T-helper 2 cell treated with Interferon-gamma antibody and Interleukin-4, amounts not matched to agents 100 ng/mL and 5 ng/mL, for 36 hours (primary cell): Measurements from ENCODE around the gene ERBB2. TPM values are rescaled to one million over a fixed set of nuclear protein-coding genes. Genes with fewer than 3 reads are reported as not detected.

Source experiments
- intact Hi-C: fragments of 100-400 bp; cut with micrococcal nuclease; formaldehyde crosslinking; loops from one replicate; pipeline ENCODE4 v1.15.1; 2023
- total RNA-seq: library from RNA; stranded (reverse); gene quantifications from 2 replicates; pipeline ENCODE4 v1.2.3, GENCODE V29; 2022

Gene ERBB2
- total RNA-seq, 1 donor from 2014 or later: 4.4 TPM

- intact Hi-C loops: no loop called here
These were observed 34.1 kb upstream of the ERBB2 start for GRCh38 chr17:39665642-39666224.

DNA sequence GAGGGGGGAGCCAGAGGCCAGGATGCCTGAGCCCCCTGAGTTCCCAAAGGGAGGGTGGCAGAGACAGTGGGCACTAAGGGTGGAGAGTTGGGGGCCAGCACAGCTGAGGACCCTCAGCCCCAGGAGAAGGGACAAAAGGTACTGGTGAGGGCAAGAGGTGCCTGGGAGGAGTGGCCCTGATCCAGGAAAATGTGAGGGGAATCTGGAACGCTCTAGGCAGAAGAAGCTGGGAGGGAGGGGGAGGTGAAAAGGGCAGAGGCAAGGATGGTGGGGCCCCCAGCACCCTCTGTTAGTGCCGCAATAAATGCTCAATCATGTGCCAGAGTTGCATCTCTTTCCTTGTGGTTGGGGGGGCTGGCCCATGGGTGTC, 33.6 kb upstream of the ERBB2 start:
- intact Hi-C loops: no loop called here

GRCh38 chr17:39666601-39667261, 33.1 kb upstream of the ERBB2 start:
- intact Hi-C loops: no loop called here

DNA sequence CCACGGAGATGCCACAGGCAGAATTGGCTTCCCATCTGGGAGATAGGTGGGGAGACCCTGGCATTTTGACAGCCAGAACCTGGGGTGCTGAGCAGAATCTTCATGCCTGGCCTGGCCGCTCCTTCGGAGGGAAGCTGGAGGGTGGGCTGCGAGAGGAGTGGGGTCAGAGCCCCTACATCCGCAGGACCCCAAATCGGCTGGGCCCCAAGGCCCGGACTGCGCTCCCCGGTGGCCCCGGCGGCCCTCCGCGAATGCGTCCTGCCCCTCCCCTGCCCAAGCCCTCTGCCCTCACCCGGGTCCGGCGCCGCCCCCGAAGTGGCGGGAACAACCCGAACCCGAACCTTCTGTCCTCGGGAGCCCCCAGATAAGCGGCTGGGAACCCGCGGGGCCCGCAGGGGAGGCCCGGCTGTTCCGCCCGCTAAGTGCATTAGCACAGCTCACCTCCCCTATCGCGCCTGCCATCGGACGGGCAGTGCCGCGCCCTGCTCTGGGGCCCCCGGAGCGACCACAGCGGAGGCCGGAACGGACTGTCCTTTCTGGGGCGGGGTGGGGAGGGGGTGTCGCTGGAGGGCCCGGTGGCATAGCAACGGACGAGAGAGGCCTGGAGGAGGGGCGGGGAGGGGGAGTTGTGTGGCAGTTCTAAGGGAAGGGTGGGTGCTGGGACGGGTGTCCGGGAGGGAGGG, 32.5 kb upstream of the ERBB2 start:
- intact Hi-C loops: no loop called here

DNA sequence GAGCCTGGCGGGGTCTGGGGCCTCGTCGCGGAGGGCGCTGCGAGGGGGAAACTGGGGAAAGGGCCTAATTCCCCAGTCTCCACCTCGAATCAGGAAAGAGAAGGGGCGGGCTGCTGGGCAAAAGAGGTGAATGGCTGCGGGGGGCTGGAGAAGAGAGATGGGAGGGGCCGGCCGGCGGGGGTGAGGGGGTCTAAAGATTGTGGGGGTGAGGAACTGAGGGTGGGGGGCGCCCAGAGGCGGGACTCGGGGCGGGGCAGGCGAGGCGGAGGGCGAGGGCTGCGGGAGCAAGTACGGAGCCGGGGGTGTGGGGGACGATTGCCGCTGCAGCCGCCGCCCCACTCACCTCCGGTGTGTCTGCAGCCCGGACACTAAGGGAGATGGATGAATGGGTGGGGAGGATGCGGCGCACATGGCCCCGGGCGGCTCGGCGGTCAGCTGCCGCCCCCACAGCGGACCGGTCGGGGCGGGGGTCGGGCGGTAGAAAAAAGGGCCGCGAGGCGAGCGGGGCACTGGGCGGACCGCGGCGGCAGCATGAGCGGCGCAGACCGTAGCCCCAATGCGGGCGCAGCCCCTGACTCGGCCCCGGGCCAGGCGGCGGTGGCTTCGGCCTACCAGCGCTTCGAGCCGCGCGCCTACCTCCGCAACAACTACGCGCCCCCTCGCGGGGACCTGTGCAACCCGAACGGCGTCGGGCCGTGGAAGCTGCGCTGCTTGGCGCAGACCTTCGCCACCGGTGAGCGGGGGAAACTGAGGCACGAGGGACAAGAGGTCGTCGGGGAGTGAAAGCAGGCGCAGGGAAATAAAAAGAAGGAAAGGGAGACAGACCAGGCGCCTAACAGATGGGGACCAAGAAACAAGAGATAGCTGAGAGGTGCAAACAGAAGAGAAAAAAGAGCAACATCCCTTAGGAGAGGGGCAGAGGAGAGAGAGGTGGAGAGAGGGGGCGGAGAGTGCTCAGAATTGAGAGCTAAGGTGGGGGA, 31.6 kb upstream of the ERBB2 start, which contains the start of gene PNMT:
Gene PNMT, plus strand, starts transcription at position 509 of the 980 bp plus-strand sequence. Its CDS starts 23 bp downstream, at position 532.
- intact Hi-C loops: no loop called here

- intact Hi-C loops: no loop called here
These were observed 29.7 kb upstream of the ERBB2 start for GRCh38 chr17:39669897-39670735.

DNA sequence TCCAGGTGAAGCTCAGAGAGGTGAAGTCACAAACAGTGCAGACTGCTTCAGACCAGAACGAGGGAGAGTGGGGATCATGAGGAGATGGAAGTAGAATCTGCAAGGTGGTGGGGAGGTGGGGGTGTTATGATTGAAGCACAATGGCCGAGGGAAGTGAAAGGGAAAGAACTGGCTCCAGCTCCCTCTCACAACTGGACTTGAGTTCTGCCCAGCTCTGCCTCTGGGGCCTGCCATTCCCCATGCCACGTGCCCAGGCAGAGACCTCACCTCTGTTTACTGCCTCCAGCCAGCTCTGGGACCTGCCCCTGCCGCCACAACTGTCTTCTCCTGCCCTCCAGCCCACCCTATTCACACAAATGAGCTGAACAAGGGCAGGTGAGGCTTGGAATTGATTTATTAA, 29.1 kb upstream of the ERBB2 start:
- intact Hi-C loops: no loop called here

DNA sequence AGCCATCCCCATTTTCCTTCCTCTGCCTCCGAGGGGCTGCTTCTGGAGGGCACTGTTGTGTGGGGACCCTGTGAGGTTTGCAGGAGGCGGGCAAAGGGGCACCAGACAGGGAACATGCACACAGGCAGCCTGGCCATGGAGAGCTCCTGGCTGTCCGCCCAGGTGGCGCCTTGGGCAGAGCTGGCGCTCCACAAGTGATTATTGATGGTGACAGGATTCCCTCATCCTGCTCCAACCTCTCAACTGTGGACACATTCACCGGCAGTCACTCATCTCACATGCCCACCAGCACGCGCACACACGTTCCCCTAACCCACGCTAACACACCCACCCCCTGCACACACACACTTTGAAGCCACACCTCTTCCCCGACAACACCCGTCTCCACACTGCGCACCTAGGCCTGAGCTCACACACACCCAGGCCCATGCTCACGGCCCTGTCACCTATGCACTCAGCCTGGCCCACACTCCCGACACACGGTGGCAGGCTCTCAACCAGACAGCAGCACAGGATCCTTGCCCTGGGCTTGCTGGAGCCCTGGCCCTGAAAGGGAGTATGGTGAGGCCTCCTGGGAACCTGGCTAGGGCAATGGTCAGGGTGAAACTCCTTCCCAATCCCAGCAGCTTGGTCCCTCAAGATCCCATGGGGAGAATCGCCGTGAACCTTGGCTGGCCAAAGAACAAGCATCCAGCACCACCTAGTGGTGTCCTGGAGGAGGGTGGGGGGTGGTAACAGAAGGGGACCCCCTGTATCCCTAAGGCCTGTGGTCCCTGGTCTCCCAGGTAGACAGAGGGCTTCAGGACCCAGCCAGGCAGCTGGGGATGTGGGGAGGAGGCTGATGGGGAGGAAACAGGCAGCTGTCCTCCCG, 28.0 kb upstream of the ERBB2 start:
- intact Hi-C loops: no loop called here

- intact Hi-C loops: no loop called here
These were observed 27.1 kb upstream of the ERBB2 start for GRCh38 chr17:39672522-39673334.

- intact Hi-C loops: no loop called here
These were observed 26.4 kb upstream of the ERBB2 start for GRCh38 chr17:39673335-39674081.

DNA sequence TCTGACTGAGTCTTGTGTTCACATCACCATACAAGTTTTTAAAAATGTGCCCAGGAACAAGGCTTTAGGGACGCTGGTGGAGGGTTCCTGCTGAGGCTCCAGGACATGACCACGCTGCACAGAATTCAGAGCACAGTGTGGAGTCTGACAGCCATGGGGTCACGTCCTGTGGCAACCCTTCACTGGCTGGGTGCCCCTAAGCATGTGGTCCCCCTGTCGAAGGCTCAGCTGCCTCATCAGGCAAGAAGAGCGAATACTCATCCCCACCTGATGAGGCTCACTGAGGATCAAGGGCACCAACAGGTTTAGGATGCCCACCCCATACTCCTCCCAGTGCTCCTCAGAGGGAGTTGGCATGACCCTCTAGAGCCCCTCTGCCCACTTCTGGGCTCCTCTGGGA, 25.7 kb upstream of the ERBB2 start:
- intact Hi-C loops: no loop called here

DNA sequence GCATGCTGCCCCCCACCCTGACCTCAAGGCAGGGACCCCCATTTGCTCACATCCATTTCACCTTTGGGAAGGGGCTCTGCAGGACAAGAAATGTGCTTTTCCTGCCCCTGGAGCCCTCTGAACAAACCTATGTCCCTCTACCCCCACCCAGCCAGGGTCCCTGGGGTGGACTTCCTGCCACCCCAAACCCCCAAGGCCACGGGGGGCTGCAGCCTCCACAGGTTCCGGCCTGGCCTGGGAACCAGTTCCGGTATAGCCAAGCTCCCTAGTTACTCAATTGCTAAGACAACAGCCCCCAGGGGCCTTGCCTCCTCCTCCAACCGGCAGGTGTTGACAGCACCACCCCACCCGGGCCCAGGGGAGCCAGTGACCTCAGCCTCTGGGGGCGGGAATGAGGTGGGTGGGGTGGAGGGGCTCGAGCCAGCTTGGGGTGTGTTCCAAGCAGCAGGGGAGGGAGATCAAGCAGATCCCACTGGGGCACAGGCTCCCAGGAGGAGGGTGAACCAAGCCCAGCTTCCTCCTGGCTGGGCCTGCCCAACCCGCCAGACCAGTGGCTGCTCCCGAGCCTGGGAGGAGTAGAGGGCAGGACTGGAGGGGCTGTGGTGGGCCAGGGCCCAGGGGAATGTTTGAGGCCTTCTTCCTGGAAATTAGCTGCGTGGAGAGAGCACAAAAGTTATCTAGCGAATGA, 25.0 kb upstream of the ERBB2 start:
- intact Hi-C loops: loop anchor here (5.0 kb wide), 1 partner anchor 57 kb away; the partner anchor contains the start of gene MIEN1

GRCh38 chr17:39675390-39676082, 24.3 kb upstream of the ERBB2 start:
- intact Hi-C loops: loop anchor here (5.0 kb wide), 1 partner anchor 57 kb away; the partner anchor contains the start of gene MIEN1

DNA sequence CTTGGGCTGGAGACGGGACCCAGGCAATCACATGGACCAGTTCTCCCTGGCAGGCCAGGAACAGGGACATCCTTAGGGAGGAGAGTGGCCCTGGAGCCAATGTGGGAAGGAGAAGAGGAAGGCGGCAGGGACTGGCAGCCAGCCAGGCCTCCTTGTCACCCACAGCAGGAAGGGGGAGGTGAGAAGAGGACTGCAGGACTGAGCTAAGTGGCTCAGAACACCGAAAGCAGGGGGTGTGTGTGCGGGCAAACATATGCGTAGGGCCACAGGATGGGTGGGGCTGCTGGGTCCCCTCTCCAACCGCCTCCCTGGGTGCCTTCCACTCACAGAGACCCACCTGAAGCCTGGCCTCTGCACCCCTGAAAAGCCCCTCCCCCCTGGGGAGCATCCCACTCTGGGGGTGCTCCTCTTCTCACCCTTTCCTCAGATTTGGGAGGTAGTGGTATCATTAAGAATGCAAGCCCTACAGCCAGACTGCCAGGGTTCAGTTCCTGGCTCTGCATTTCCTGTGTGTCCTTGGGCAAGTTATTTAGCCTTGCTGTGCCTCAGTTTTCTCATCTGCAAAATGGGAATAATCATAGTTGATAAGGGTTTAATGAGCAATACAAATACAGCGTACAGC, 23.6 kb upstream of the ERBB2 start:
- intact Hi-C loops: loop anchor here (5.0 kb wide), 1 partner anchor 56 kb away; the partner anchor contains the start of gene MIEN1

- intact Hi-C loops: loop anchor here (5.0 kb wide), 1 partner anchor 55 kb away; the partner anchor contains the start of gene MIEN1
These were observed 22.8 kb upstream of the ERBB2 start for GRCh38 chr17:39677072-39677471.
